ENCODE measurements around the gene EHMT1. TPM values are rescaled to one million over a fixed set of nuclear protein-coding genes. Genes with fewer than 3 reads are reported as not detected.

Gene EHMT1
- total and polyA plus RNA-seq, 2 of the 13 experiments (the other 11 are each of a cell fraction or from before 2014, with no cell fraction given), result 23.0 to 27.1 TPM

DNA sequence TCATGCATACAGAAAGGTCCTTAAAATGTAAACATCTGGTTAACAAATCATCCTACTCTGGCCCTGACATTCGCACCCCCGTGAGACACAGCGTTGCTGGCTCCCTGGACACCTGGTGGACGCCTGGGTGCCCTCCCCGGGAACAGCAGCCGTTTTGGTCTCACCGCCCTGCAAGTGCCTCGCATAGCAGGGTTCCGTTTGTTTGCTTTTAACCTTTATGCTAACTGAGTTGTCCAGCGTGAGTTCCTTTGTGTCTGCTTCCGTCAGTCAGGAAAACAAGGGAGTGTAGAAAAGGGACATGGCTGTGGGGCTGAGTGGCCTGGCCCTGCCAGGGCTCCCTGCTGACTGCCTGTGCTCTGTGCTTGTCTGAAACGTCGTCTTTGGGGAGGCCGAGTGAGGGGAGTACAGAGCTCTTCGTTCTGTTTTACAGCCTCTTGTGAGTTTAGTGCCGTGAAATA is 166.9 kb downstream of the EHMT1 start (continued):
- TF ChIP-seq HNF1A (IDR thresholded peaks at IDR 0.05; ENCODE audit: low read depth) (no peak), HNF1A (CRISPR knock-in tag; IDR thresholded peaks at IDR 0.05; ENCODE audit: borderline replicate concordance) (no peak), ZNF781 (CRISPR knock-in tag; IDR thresholded peaks at IDR 0.05; ENCODE audit: borderline replicate concordance, not compliant biosample characterization) (no peak), ZFP36L1 (CRISPR knock-in tag; IDR thresholded peaks at IDR 0.05) (no peak), ZNF576 (CRISPR knock-in tag; IDR thresholded peaks at IDR 0.05) (no peak), HES4 (CRISPR knock-in tag; IDR thresholded peaks at IDR 0.05; ENCODE audit: borderline replicate concordance) (no peak), SPEN (CRISPR knock-in tag; IDR thresholded peaks at IDR 0.05; ENCODE audit: low read depth) (peak; percentile 22; the same call in 1 of the 2 replicates), KAT7 (CRISPR knock-in tag; IDR thresholded peaks at IDR 0.05; ENCODE audit: borderline replicate concordance) (no peak), ZNF589 (CRISPR knock-in tag; conservative IDR thresholded peaks at IDR 0.05) (no peak), ZNF766 (CRISPR knock-in tag; IDR thresholded peaks at IDR 0.05; ENCODE audit: borderline replicate concordance) (no peak), ZNF782 (CRISPR knock-in tag; IDR thresholded peaks at IDR 0.05; ENCODE audit: borderline replicate concordance) (0 out of 2 replicates have a peak, but pooled peaks have one; percentile 40), ELF3 (CRISPR knock-in tag; IDR thresholded peaks at IDR 0.05) (peak; percentile 89), IRX3 (CRISPR knock-in tag; IDR thresholded peaks at IDR 0.05; ENCODE audit: borderline replicate concordance, low read depth) (no peak), POLR2A (IDR thresholded peaks at IDR 0.05; ENCODE audit: insufficient read depth in 1 of 2, low read depth in 2 of 2, low read length in 2 of 2) (no peak), NR2F6 (IDR thresholded peaks at IDR 0.05) (no peak; the same call in 1 of the 2 replicates), NR2F6 (CRISPR knock-in tag; IDR thresholded peaks at IDR 0.05) (peak; percentile 70), SAP130 (CRISPR knock-in tag; IDR thresholded peaks at IDR 0.05; ENCODE audit: low read depth) (peak; percentile 65), SCMH1 (CRISPR knock-in tag; IDR thresholded peaks at IDR 0.05; ENCODE audit: borderline replicate concordance) (no peak), ZNF75D (CRISPR knock-in tag; IDR thresholded peaks at IDR 0.05; ENCODE audit: borderline replicate concordance) (no peak), ZNF784 (CRISPR knock-in tag; IDR thresholded peaks at IDR 0.05; ENCODE audit: borderline replicate concordance) (no peak), ZNF251 (CRISPR knock-in tag; IDR thresholded peaks at IDR 0.05) (no peak), RFXANK (CRISPR knock-in tag; IDR thresholded peaks at IDR 0.05) (no peak)
- TF ChIP-seq, protein P1, sequence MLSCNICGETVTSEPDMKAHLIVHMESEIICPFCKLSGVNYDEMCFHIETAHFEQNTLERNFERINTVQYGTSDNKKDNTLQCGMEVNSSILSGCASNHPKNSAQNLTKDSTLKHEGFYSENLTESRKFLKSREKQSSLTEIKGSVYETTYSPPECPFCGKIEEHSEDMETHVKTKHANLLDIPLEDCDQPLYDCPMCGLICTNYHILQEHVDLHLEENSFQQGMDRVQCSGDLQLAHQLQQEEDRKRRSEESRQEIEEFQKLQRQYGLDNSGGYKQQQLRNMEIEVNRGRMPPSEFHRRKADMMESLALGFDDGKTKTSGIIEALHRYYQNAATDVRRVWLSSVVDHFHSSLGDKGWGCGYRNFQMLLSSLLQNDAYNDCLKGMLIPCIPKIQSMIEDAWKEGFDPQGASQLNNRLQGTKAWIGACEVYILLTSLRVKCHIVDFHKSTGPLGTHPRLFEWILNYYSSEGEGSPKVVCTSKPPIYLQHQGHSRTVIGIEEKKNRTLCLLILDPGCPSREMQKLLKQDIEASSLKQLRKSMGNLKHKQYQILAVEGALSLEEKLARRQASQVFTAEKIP (CRISPR knock-in tag; IDR thresholded peaks at IDR 0.05; ENCODE audit: borderline replicate concordance), result no peak
- TF ChIP-seq, protein P2, sequence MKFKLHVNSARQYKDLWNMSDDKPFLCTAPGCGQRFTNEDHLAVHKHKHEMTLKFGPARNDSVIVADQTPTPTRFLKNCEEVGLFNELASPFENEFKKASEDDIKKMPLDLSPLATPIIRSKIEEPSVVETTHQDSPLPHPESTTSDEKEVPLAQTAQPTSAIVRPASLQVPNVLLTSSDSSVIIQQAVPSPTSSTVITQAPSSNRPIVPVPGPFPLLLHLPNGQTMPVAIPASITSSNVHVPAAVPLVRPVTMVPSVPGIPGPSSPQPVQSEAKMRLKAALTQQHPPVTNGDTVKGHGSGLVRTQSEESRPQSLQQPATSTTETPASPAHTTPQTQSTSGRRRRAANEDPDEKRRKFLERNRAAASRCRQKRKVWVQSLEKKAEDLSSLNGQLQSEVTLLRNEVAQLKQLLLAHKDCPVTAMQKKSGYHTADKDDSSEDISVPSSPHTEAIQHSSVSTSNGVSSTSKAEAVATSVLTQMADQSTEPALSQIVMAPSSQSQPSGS (CRISPR knock-in tag; IDR thresholded peaks at IDR 0.05), result 0 out of 2 replicates have a peak, but pooled peaks have one; percentile 37

Measured in HepG2 (cell line).